ENCODE measurements around the gene UGT1A3.

DNA sequence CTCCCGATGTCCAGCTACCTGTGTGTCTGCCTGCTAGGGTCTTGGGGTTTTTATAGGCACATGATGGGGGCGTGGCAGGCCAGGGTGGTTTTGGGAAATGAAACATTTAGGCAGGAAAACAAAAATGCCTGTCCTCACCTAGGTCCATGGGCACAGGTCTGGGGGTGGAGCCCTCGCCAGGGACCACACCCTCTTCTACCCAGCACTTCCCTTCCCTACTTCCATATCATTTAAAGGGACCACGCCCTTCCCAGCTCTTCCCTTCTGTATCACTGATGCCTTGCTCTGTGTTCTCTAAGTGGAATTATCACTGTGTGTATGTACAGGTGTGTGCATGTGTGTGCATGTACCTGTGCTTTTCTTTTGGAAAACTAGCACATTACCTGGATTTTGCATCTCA is 37.6 kb downstream of the UGT1A3 start:
- TF ChIP-seq, protein P1, sequence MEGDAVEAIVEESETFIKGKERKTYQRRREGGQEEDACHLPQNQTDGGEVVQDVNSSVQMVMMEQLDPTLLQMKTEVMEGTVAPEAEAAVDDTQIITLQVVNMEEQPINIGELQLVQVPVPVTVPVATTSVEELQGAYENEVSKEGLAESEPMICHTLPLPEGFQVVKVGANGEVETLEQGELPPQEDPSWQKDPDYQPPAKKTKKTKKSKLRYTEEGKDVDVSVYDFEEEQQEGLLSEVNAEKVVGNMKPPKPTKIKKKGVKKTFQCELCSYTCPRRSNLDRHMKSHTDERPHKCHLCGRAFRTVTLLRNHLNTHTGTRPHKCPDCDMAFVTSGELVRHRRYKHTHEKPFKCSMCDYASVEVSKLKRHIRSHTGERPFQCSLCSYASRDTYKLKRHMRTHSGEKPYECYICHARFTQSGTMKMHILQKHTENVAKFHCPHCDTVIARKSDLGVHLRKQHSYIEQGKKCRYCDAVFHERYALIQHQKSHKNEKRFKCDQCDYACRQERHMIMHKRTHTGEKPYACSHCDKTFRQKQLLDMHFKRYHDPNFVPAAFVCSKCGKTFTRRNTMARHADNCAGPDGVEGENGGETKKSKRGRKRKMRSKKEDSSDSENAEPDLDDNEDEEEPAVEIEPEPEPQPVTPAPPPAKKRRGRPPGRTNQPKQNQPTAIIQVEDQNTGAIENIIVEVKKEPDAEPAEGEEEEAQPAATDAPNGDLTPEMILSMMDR (IDR thresholded peaks at IDR 0.05), result no peak
- no peak for TF ChIP-seq POLR2A (IDR thresholded peaks at IDR 0.05)

Measured in lower leg skin (tissue), 3 donors.